T-helper 17 cell (primary cell): ENCODE results near the gene DCAF6. TPM values are rescaled to one million over a fixed set of nuclear protein-coding genes. Genes with fewer than 3 reads are reported as not detected.

ENCODE experiments used
- ATAC-seq: fragments of 150-1000 bp; cut with Tn5 transposase; 2 replicates; pipeline ENCODE4 v1.10.0; 2021; ENCODE audit warnings: mild to moderate bottlenecking, moderate library complexity
- DNase-seq, 3 donors: peaks; one replicate each; pipeline versions ENCODE4 v3.0.0 to v3.0.0-alpha.2; 2020 to 2021
- H3K9me3 ChIP-seq: one replicate; pipeline ENCODE4 v1.7.0; 2013; ENCODE audit warnings: low read length, mild to moderate bottlenecking; ENCODE audit not compliant: control insufficient read depth, poor library complexity, severe bottlenecking
- H3K27ac Mint-ChIP-seq: one replicate; pipeline ENCODE4 v1.8.0; 2022; ENCODE audit warnings: mild to moderate bottlenecking, moderate library complexity, mixed read lengths
- H3K27me3 Mint-ChIP-seq: one replicate; pipeline ENCODE4 v1.8.0; 2022; ENCODE audit warnings: mixed read lengths
- H3K36me3 Mint-ChIP-seq: one replicate; pipeline ENCODE4 v1.8.0; 2022; ENCODE audit warnings: low read depth, mixed read lengths
- H3K4me1 Mint-ChIP-seq: one replicate; pipeline ENCODE4 v1.8.0; 2022; ENCODE audit warnings: mild to moderate bottlenecking, mixed read lengths
- H3K4me3 Mint-ChIP-seq: one replicate; pipeline ENCODE4 v1.8.0; 2022; ENCODE audit warnings: mild to moderate bottlenecking, moderate library complexity, mixed read lengths
- total RNA-seq, 4 donors: library from RNA in 2 of 4; stranded (reverse) in 2 of 4; gene quantifications; one replicate each; pipeline ENCODE4 v1.2.3 and lab custom pipeline; 2022 to 2026

DCAF6 gene
- total RNA-seq, 2 donors from 2014 or later, result 24.1 to 26.9 TPM

DNA sequence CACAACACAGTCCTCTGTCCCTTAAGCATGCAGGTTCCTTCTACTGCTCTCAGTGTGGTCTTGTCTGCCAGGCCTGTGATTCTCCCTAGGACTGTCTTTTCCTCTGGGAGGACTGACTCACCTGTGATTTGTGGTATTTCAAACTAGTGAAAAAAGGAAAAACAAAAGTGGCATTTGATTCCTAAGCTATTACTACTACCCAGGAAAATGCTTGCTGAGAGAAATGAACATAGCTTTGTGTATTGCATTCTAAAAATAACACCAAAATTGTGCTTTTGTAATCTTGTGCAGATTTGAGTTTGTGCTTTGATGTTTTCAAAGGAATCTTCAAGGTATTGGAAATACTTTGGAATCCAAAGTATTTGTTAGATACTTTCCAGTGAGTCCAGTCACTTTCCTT is 143.3 kb downstream of the DCAF6 start:
- ATAC-seq (no peak), DNase-seq (no peak)
- H3K27me3 Mint-ChIP-seq, result no peaks in the 10 kb centered on the region
- H3K4me3 Mint-ChIP-seq, result no peak overlapping the region
- peaks cover 7% of the 10 kb centered on the region for H3K36me3 Mint-ChIP-seq
- H3K27ac Mint-ChIP-seq, result no peak overlapping the region
- no peaks in the 10 kb centered on the region for H3K9me3 ChIP-seq
- H3K4me1 Mint-ChIP-seq, result peaks cover 2% of the 10 kb centered on the region

DNA sequence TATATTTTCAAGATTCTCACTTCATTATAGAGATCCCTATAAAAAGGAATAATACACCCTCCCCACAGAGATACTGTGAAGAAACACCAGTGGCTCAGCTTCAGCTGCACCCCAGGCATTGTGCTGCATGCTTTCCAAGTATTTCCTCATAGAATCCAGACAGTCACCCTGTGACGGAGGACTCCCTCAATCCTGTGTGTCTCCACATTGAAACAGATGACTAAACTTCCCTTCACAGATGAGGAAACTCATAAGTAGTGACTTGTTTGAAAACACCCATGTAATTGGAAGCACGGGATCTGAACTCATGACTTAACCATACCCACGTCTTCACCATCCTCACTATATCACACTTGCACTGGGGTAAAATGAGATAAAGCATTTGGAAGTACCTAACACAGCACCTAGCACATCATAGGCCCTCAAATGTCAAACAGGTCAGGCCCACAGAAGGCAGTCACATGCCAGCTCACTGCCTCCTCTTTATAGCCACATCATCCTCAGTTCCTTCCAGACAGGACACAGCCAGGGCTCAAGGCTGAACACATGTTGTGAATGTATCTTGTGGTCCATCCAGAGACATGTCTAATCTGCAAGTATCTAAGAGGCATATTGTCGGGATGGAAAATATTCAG is 145.0 kb downstream of the DCAF6 start:
- Mint-ChIP-seq H3K27ac (peak overlapping the region; percentile 81), H3K4me3 (no peak overlapping the region), H3K36me3 (peaks cover 3% of the 10 kb centered on the region), H3K27me3 (no peaks in the 10 kb centered on the region), H3K4me1 (peaks cover 2% of the 10 kb centered on the region)
- DNase-seq, result no peak
- H3K9me3 ChIP-seq, result no peaks in the 10 kb centered on the region
- no peak for ATAC-seq

DNA sequence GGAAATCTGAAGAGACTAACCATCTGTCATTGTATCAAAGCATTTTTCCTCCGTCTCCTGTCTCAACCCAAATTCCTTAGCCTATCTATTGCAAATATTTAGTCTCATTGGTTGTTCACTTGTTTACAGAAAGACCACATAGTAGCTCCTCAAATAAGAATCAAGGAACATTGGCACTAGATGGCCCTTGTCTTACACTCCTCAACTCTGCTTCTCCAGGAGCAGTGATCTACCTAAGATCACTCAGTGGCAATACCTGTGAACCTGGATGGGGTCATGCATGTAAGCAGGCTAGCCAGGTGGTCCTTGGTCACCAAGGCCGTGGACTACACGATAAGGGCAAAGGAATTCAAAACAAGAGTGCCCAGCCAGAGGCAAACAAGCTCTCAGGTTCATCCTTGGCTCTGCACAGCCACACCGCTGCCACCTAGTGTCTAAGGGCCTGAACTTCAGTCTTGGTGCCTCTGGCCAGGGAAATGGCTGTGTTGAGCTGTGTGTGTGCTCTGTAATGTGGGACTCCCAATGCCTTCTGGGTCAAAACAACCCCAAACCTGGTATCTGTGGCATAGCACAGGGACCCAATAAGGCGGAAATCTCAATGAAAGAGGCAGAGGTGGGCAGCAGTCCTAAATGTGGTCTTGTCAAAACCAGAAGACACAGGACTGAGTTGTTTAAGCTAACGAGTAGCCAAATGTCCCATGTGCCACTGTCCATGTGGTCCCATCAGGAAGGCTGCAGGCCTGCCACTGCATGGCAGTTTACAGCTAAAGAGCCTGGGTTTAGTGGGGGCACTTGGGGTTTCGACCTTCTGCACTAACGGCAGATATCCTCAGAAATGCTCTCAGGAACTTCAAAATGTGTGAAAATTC is 145.8 kb downstream of the DCAF6 start:
- Mint-ChIP-seq H3K4me1 (no peaks in the 10 kb centered on the region), H3K27ac (peak overlapping the region; percentile 81), H3K27me3 (no peaks in the 10 kb centered on the region), H3K36me3 (no peaks in the 10 kb centered on the region), H3K4me3 (no peak overlapping the region)
- ATAC-seq, result peak; percentile 88
- H3K9me3 ChIP-seq, result no peaks in the 10 kb centered on the region
- DNase-seq, result peak in 2 of 3 donors; percentile 25 to 55

DNA sequence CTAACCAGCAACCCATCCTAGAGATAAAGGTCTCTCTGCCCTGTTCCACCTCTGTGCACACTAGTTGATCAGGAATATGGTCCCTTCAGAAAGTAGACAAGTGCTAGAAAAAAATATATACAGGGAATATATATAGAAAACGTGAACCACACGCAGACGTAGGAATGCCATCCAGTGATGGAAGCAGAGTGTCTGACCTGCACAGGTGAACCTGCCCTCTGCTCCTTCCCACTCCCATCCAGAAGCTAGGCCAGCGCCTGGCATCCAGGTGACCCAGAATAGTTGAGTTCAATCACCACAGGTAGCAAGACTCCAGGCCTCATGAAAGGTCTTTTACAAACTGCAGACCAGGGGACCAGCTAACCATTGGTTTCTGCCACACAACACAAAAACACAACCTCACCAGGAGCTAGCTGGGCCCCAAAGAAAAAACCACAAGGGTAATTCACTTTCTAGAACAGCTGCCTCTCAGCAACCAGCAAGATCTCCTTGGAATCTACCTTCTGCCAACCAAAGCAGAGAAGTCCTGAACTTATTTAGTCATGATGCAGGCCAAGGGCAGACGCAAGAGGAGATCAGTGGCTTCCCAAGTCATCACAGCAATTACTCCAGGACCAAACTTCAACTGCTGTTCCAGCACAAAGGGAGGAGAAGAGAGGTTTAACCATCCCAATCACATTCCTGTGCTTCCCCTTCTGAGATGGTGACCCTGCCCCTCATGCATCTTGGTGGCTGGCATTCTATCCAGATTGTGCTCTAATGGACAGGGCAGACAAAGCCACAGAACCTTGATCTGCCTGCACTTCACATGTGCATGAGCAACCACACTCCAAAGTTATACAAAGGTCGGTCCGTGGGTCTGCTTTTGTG is 147.2 kb downstream of the DCAF6 start:
- H3K4me1 Mint-ChIP-seq, result peaks cover 2% of the 10 kb centered on the region
- peaks cover 9% of the 10 kb centered on the region for H3K27me3 Mint-ChIP-seq
- H3K9me3 ChIP-seq, result no peaks in the 10 kb centered on the region
- no peak overlapping the region for H3K4me3 Mint-ChIP-seq
- H3K27ac Mint-ChIP-seq, result no peak overlapping the region
- peaks cover 3% of the 10 kb centered on the region for H3K36me3 Mint-ChIP-seq
- ATAC-seq (no peak), DNase-seq (no peak)

DNA sequence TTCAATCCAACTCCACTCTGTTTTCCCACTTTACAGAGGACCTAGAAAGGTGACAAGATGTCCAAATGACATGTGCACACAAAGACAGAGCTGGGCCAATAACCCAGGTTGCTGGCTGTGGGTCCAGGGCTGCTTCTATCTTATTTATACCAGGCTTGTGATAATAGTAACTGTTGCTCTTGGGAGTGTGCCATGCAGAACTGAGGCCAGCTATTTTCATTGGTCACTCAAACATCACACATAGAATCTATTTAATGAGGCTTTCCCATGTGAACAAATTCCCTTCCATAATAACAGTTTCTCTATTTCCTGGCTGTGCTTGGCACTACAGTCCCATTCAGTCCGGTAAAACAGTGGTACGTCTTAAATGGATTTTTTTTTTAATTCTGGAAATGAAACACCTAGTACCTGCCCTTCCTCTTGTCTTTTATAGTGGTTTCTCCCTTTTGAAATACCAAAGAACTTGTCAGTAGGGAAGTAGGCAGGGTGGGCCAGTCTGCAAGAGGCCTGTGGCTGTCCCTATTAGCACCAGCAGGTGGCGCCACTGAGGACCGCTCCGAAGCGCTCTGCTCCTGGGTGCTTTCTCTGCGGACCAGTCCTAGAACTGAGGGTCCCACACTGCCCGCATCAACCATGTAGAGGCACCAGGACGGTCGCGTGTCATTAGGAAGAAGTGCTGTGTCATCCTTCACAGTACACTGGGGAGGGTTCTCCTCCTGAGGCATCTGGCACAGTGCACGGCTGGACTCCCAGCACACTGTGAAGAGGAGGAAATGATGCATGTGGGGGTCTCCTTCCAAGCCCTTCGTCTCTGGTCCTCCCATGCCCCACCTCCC is 148.1 kb downstream of the DCAF6 start:
- Mint-ChIP-seq H3K27ac (no peak overlapping the region), H3K4me3 (peak overlapping the region; percentile 41), H3K36me3 (peaks cover 3% of the 10 kb centered on the region), H3K4me1 (peaks cover 2% of the 10 kb centered on the region), H3K27me3 (peaks cover 9% of the 10 kb centered on the region)
- DNase-seq, result peak; percentile 33 to 54 (median 38)
- H3K9me3 ChIP-seq, result no peaks in the 10 kb centered on the region
- ATAC-seq, result peak; percentile 73

DNA sequence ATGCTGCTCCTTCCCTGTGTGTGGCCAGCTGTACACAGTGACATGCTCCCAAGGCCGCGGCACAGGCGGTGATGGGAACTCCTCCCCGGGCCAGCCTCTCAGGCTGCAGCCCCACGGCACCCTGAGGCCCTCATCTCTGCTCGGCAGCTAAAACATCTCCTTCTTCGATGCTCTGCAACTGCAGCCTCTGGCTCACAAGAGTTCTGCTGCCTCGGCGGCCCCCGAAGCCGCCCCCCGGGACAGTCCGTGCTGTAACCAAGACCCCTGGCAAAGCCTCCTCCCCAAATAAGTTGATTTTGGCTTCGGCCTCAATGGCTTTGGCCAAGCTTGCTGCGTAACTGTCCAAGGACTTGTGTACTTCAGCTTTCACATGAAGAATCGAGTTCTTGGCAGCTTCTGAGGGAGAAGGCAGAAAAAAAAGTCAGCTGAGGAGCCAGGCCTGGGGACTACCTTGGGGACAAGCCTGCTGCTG is 149.0 kb downstream of the DCAF6 start:
- Mint-ChIP-seq H3K4me1 (peaks cover 2% of the 10 kb centered on the region), H3K36me3 (peaks cover 3% of the 10 kb centered on the region), H3K27ac (no peak overlapping the region), H3K4me3 (no peak overlapping the region), H3K27me3 (peaks cover 9% of the 10 kb centered on the region)
- no peak for DNase-seq
- no peaks in the 10 kb centered on the region for H3K9me3 ChIP-seq
- no peak for ATAC-seq

DNA sequence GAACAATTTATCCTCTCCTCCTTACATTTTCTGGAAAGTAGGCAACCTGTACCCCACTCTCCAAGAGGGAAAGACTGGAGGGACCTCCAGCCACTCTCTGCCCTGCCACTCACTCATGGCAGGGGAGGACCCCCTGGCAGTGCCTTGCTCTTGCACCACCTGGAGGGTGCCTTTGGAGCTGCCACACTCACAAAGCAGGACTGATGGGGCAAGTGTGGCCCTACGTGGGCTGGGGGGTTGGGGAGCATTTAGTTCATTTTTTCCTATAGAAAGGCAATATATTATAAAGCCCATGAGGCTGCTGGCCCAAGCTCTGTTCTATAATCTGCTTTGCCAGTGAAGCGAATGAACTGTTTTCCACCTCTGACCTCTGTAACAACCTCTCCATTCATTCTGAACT is 150.0 kb downstream of the DCAF6 start:
- Mint-ChIP-seq H3K4me3 (no peak overlapping the region), H3K36me3 (peaks cover 5% of the 10 kb centered on the region), H3K27ac (no peak overlapping the region), H3K27me3 (peaks cover 13% of the 10 kb centered on the region), H3K4me1 (peaks cover 2% of the 10 kb centered on the region)
- H3K9me3 ChIP-seq, result no peaks in the 10 kb centered on the region
- no peak for DNase-seq
- ATAC-seq, result no peak

DNA sequence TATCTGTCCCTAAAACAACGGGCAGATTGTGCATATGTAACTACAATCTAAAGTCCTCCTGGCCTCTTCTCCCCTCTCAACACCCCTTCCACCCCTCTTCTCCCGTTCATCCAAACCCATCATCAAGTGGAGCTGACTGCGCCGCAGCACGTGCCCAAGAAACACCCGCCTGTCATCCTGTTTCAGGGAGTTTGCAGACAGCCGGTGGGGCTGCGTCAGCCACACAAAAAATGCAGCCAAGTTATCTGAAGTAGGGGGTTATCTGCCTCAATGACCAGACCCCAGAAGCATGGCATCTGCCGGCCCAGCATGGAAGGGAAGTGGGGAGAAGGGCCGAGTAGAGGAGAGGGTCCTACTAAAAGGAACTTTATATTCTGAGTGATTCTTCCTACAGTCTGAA is 151.2 kb downstream of the DCAF6 start:
- Mint-ChIP-seq H3K4me3 (no peak overlapping the region), H3K36me3 (peaks cover 5% of the 10 kb centered on the region), H3K27me3 (peaks cover 15% of the 10 kb centered on the region), H3K4me1 (peaks cover 2% of the 10 kb centered on the region), H3K27ac (no peak overlapping the region)
- no peak for DNase-seq
- no peaks in the 10 kb centered on the region for H3K9me3 ChIP-seq
- no peak for ATAC-seq

DNA sequence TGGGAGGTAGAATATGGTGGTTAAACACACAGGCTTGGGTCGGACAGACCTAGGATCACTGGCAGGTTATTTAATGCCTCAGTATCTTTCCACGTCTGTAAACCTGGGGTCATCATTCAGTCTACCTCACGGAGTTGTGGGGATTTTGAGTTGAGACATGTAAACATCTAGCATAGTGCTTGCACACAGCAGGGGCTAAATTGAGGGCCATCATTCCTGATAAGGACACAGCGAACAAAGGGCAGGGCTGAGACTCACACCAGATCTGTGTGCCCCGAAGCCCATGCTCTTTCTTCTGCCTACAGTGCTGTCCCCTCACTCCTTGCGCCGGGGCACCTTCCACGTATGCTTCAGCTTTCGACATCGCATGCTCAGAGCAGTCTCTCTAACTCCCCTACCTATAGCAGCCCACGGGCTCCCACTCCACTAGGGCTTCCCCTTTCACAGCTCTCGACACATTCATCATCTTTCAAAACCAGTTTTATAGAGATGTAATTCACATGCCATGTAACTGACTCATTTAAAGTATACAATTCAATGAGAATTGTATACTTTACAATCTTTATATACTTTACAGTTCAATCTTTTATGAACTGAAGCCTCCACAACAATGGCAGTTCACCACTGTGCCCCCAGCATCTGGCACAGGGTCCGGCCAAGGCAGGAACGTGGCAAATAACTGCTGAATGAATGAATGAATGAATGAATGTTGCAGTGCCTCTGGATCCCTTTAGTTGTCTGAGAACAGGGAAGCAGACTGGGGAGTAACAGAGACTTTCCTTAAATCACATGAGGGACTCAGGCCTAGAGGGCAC is 152.2 kb downstream of the DCAF6 start:
- H3K36me3 Mint-ChIP-seq, result peaks cover 5% of the 10 kb centered on the region
- DNase-seq (no peak), ATAC-seq (no peak)
- no peak overlapping the region for H3K4me3 Mint-ChIP-seq
- H3K4me1 Mint-ChIP-seq, result peaks cover 2% of the 10 kb centered on the region
- H3K27me3 Mint-ChIP-seq, result peaks cover 21% of the 10 kb centered on the region
- no peak overlapping the region for H3K27ac Mint-ChIP-seq
- H3K9me3 ChIP-seq, result no peaks in the 10 kb centered on the region

DNA sequence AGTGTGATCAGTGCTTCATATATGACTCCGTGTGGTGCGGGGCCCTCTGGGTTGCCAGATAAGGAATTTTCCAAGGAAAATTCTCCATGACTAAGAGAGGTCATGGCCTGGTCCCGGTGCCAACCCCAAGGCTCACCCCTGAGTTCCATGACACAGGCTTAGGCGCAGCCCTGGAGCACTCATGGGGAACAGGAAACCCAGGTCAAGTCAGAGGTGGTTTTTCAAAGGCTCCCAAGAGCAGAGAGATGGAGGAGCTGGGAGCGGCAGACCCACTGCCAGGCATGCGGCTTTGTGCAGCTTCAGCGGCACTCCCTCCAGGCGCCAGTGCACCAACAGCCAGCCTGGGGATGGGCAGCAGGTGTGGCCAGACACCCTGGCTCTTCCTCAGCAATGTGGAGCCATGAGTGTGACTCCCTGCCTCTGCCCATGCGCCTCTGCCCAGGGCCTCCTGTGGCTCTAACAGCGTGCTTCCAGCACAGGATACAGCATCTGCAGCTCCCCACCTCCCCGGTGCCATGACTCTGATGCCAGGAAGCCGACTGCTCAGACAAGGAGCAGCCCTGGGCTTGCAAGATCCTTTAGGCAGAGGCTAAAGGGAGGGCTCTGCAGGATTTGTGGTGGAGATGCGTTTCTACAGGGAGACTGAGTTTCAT is 153.0 kb downstream of the DCAF6 start:
- DNase-seq (no peak), ATAC-seq (no peak)
- no peaks in the 10 kb centered on the region for H3K9me3 ChIP-seq
- Mint-ChIP-seq H3K27me3 (peaks cover 27% of the 10 kb centered on the region), H3K27ac (no peak overlapping the region), H3K4me3 (no peak overlapping the region), H3K36me3 (peaks cover 5% of the 10 kb centered on the region), H3K4me1 (peaks cover 2% of the 10 kb centered on the region)

DNA sequence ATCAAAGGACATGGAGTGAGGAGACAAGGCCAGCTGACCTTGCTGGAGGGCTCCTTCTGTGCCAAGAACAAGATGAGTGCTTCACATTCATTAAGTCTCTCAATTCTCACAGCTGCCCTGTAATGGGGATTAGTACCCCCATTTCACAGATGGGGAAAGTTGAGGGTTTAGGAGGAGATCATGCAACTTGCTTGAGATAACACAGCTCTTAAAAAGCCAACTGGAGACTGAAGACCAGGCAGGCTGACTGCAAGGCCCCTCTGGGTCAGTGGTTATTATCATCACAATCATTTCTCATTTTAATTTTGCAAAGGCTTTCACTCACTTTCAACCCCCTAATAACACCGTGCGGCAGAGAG is 153.5 kb downstream of the DCAF6 start:
- H3K27ac Mint-ChIP-seq, result no peak overlapping the region

More for the DNA sequence above, 153.5 kb downstream of the DCAF6 start:
- no peak for ATAC-seq
- Mint-ChIP-seq H3K4me3 (no peak overlapping the region), H3K27me3 (peaks cover 32% of the 10 kb centered on the region), H3K36me3 (peaks cover 5% of the 10 kb centered on the region), H3K4me1 (peaks cover 2% of the 10 kb centered on the region)
- DNase-seq, result no peak
- H3K9me3 ChIP-seq, result no peaks in the 10 kb centered on the region
